Peyer's patch (tissue), 4 donors: ENCODE data around the gene RAB9A.

Experiments used
- POLR2A ChIP-seq, 2 donors: fragments of 450-650 bp; IDR thresholded peaks; one replicate each; pipeline ENCODE4 v1.5.1; 2017; ENCODE audit warnings: antibody characterized with exemption in 2 of 2, mild to moderate bottlenecking in 2 of 2, moderate library complexity in 2 of 2
- TF ChIP-seq, protein P1 (sequence below), 6 experiments: fragments of 450-650 bp in 4 of 6; fragments of 200-600 bp in 2 of 6; sonication (generic) in 1 of 6; IDR thresholded peaks; one replicate each; pipeline ENCODE4 v1.5.1; 2017 to 2019; ENCODE audit warnings: antibody characterized with exemption in 6 of 6, mild to moderate bottlenecking in 3 of 6, moderate library complexity in 1 of 6

DNA sequence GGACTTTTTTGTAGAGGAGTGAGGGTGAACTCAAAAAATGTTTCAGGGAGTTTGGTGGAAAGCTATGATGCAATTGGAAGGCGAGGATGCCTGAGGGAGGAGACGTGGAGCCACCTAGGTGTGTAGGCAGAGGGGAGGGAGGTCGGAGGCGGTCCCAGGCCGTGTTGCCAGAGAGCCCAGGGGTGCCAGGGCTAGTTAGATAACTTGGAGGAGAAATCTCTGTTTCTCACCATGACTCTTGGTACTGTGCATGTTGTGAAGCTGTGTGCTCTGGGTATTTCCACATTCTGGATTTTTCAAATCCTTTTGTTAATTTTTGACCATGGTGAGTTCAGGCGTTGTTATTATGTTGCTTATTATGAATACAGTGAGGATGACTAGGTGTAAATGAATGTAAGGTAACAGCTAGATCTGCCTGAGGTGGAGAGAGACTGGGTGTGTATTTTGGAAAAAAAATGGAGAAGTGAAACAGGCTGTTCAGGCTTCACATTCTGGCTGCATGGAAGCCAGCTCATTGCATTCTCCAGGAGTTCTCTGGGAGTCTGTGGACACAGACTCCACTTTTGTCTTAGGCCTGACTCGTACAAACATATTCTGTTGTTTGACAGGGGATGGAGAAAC lies 4.5 kb downstream of the RAB9A start:
- TF ChIP-seq, protein P1, sequence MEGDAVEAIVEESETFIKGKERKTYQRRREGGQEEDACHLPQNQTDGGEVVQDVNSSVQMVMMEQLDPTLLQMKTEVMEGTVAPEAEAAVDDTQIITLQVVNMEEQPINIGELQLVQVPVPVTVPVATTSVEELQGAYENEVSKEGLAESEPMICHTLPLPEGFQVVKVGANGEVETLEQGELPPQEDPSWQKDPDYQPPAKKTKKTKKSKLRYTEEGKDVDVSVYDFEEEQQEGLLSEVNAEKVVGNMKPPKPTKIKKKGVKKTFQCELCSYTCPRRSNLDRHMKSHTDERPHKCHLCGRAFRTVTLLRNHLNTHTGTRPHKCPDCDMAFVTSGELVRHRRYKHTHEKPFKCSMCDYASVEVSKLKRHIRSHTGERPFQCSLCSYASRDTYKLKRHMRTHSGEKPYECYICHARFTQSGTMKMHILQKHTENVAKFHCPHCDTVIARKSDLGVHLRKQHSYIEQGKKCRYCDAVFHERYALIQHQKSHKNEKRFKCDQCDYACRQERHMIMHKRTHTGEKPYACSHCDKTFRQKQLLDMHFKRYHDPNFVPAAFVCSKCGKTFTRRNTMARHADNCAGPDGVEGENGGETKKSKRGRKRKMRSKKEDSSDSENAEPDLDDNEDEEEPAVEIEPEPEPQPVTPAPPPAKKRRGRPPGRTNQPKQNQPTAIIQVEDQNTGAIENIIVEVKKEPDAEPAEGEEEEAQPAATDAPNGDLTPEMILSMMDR (IDR thresholded peaks at IDR 0.05) = no peak
- TF ChIP-seq POLR2A (IDR thresholded peaks at IDR 0.05) = no peak
